ENCODE measurements around the gene GARIN5A. TPM values are rescaled to one million over a fixed set of nuclear protein-coding genes. Genes with fewer than 3 reads are reported as not detected.

The GARIN5A gene
- total RNA-seq, 1 donor from 2014 or later: 3.8 TPM

DNA sequence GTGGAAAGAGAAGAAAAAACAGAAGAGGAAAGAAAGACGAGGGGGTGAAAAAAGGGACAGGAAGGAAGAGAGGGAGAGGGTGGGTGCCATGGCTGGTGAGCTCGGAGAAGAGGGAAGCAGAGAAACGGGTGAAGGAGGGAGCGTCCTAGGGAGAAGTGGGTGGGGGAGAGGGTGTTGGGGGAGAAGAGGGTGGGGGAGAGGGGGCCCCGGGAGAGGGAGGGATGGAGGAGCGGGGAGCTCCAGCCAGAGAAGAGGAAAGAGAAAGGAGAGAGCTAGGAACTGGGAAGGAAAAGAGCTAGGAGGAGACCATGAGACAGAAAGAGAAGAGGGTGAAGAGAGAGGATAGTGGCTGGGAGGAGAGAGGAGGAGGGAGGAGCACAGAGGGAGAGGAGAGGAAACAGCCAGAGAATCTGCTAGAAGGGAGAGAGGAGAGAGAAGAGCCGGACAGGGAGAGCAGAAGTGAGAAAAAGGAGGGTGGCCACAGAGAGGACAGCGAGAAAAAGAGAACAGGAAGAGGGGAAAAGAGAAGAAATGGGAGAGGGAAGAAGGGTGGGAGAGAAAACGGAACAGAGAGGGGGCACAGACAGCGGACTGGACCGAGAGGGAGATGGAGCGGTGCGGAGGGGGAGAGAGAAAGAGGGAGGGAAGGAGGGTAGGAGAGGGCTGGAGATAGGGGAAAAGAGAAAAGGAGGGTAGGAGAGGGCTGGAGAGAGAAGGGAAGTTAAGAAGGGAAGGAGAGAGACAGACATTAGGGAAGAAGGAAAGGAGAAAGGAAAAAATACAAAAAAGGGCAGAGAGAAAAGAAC lies 11.9 kb upstream of the GARIN5A start:
- Histone ChIP-seq H3K27ac (no peak overlapping the region), H3K36me3 (peaks cover 13% of the 10 kb centered on the region), H3K9me3 (no peaks in the 10 kb centered on the region), H3K4me1 (no peaks in the 10 kb centered on the region), H3K27me3 (no peaks in the 10 kb centered on the region), H3K4me3 (no peak overlapping the region)
- DNase-seq (peak; percentile 23), ATAC-seq (peak; percentile 32)
- intact Hi-C loops (cut with DNase I): no loop called here
- TF ChIP-seq, protein P1, sequence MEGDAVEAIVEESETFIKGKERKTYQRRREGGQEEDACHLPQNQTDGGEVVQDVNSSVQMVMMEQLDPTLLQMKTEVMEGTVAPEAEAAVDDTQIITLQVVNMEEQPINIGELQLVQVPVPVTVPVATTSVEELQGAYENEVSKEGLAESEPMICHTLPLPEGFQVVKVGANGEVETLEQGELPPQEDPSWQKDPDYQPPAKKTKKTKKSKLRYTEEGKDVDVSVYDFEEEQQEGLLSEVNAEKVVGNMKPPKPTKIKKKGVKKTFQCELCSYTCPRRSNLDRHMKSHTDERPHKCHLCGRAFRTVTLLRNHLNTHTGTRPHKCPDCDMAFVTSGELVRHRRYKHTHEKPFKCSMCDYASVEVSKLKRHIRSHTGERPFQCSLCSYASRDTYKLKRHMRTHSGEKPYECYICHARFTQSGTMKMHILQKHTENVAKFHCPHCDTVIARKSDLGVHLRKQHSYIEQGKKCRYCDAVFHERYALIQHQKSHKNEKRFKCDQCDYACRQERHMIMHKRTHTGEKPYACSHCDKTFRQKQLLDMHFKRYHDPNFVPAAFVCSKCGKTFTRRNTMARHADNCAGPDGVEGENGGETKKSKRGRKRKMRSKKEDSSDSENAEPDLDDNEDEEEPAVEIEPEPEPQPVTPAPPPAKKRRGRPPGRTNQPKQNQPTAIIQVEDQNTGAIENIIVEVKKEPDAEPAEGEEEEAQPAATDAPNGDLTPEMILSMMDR (IDR thresholded peaks at IDR 0.05): no peak

DNA sequence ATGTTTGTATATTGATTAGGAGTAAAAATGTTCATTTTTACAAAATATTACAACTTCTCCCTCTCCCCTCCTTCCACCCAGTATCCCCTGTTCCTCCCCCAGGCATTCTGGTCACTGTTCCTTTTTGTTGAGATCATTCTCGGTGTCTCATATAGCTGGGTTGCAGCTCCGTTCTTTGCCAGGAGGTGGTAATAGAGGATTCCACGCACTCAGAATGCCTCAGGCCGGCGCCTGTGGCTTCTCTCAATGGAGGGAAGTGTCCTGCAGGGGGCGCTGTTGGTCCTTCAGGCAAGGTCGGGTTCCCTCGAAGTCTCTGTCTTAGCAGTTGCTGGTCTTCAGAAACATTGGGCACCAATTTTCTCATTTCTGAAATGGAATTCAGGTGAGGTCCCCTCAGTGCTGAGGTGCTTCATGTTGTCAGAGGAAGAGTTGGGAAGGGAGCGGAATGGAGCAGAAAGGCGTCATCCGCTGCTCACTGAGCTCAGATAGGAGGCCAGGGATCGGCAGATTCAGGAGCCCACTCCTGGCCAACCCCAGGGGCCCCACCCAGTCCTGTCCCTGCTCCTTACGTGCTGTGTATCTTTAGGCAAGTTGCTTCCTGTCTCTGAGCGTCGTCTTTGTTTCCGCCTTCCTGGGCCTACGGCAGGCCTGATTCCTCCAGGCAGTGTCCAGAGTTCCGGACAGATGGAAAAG lies 10.3 kb upstream of the GARIN5A start:
- ATAC-seq: peak; percentile 27

DNA sequence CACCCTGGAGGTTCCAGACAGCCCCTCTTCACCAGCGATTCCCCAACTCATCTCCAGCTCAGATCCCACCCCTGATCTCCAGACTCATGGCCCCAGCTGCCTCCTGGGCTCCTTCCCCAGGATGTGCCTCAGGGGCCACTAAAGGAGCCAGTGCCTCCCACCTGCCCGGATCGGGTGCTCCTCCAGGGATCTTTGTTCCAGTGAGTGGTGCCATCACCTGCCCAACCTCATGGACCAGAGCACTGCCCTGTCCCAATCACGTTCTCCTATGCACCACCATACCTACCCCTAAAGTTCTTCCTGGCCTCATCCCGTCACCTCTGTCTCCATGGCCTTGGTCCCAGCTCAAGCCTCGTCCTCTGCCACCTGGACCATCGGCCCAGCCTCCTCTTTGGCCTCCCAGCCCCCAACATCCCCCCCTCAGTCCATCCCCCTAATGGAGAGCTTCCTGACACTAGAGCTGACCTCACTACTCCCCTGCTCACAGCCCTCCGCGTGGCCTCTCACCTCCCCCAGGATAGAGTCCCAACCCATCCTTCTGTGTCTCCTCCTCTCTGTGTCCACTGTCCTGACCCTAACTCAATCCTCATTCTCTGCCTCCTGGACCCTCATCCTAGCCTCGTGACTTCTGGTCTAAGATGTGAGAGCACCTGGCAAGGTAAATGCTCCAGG lies 8.8 kb upstream of the GARIN5A start:
- Histone ChIP-seq H3K9me3 (no peaks in the 10 kb centered on the region), H3K36me3 (peaks cover 41% of the 10 kb centered on the region), H3K27me3 (no peaks in the 10 kb centered on the region), H3K4me3 (no peak overlapping the region), H3K4me1 (no peaks in the 10 kb centered on the region), H3K27ac (no peak overlapping the region)
- intact Hi-C loops (cut with DNase I): no loop called here
- ATAC-seq (no peak), DNase-seq (peak; percentile 57)
- TF ChIP-seq, protein P1 (IDR thresholded peaks at IDR 0.05): no peak

More for the DNA sequence above, 10.3 kb upstream of the GARIN5A start:
- Histone ChIP-seq H3K36me3 (peaks cover 26% of the 10 kb centered on the region), H3K27ac (no peak overlapping the region), H3K9me3 (no peaks in the 10 kb centered on the region), H3K4me3 (no peak overlapping the region), H3K4me1 (no peaks in the 10 kb centered on the region), H3K27me3 (no peaks in the 10 kb centered on the region)
- DNase-seq: peak; percentile 72
- TF ChIP-seq, protein P1 (IDR thresholded peaks at IDR 0.05): peak; percentile 53
- intact Hi-C loops (cut with DNase I): no loop called here

DNA sequence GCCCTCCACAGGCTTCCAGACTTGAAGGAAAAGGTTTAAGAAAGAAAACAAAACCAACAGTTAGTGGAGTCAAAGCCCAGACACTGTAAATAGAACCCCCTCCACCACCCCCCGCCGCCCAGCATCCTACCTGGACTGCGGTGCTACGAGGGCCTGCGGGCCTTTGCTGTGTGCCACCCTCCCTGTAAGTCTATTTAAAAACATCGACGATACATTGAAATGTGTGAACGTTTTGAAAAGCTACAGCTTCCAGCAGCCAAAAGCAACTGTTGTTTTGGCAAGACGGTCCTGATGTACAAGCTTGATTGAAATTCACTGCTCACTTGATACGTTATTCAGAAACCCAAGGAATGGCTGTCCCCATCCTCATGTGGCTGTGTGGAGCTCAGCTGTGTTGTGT lies 6.3 kb upstream of the GARIN5A start:
- ATAC-seq: no peak

DNA sequence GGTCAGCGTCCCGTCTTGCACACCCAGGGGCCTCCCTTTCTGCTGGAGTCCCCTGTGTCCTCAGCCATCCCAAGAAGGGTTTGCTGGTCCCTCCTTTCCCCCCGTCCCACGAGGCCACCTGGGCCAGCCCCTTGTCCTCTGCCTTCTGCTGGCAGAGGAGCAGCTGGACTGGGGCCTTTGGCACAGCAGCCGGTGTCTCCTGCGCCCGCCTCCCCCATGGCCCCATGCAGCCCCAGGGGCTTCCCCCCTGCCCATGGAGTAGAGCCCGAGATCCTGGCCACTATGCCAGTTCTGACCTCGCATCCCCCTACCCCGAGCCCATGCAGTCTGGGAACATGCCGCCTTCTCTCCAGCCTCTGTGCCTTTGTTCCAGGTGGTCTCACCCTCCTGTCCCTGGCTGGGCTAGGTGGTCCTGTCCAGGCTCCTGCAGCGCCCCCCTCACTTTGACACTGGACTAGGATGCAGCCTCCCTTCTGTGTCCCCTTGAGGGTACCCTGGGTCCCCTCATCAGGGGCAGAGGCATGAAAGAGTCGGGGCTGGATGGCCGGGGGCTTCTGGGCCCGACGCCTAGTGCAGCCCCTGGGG lies 5.7 kb upstream of the GARIN5A start:
- DNase-seq (peak; percentile 58), ATAC-seq (no peak)
- TF ChIP-seq, protein P1 (IDR thresholded peaks at IDR 0.05): no peak
- intact Hi-C loops (cut with DNase I): no loop called here
- no peaks in the 10 kb centered on the region for H3K9me3 ChIP-seq
- no peaks in the 10 kb centered on the region for H3K27me3 ChIP-seq
- no peak overlapping the region for H3K4me3 ChIP-seq
- H3K27ac ChIP-seq: no peak overlapping the region
- H3K36me3 ChIP-seq: peaks cover 57% of the 10 kb centered on the region
- H3K4me1 ChIP-seq: peaks cover 11% of the 10 kb centered on the region

More for the DNA sequence above, 6.3 kb upstream of the GARIN5A start:
- no peaks in the 10 kb centered on the region for H3K27me3 ChIP-seq
- TF ChIP-seq, protein P1 (IDR thresholded peaks at IDR 0.05): no peak
- peak; percentile 36 for DNase-seq
- intact Hi-C loops (cut with DNase I): no loop called here
- peaks cover 57% of the 10 kb centered on the region for H3K36me3 ChIP-seq
- H3K4me1 ChIP-seq: peaks cover 6% of the 10 kb centered on the region
- H3K4me3 ChIP-seq: no peak overlapping the region
- no peaks in the 10 kb centered on the region for H3K9me3 ChIP-seq
- no peak overlapping the region for H3K27ac ChIP-seq

Measured in upper lobe of right lung (tissue), 1 donor.